ENCODE measurements around the gene ANKS1B. TPM values are rescaled to one million over a fixed set of nuclear protein-coding genes. Genes with fewer than 3 reads are reported as not detected.
"Not testable (repeated sequence)": the region's sequence is repeated elsewhere in the genome, so short reads cannot be mapped to it uniquely, and the experiment has no call there.

The ANKS1B gene
- total RNA-seq, 2 donors from 2014 or later: 45.5 to 65.9 TPM

GRCh38 chr12:98973395-98973794 is 1011.3 kb downstream of the ANKS1B start:
- Histone ChIP-seq H3K36me3 (no peaks in the 10 kb centered on the region), H3K27me3 (replicated peaks; ENCODE audit: insufficient read depth) (no peaks in the 10 kb centered on the region), H3K4me1 (ENCODE audit: control insufficient read depth in 1 of 2, low read depth in 2 of 2) (no peaks in the 10 kb centered on the region), H3K27ac (no peak overlapping the region), H3K9me3 (no peaks in the 10 kb centered on the region), H3K4me3 (no peak overlapping the region)
- DNase-seq (ENCODE audit: low spot score): no peak
- ATAC-seq (ENCODE audit: insufficient number of reproducible peaks, low FRiP score, low read depth): no peak
- TF ChIP-seq CTCF (IDR thresholded peaks at IDR 0.05): no peak

GRCh38 chr12:98970950-98971349 is 1013.8 kb downstream of the ANKS1B start:
- no peaks in the 10 kb centered on the region for H3K9me3 ChIP-seq
- H3K4me1 ChIP-seq (ENCODE audit: control insufficient read depth in 1 of 2, low read depth in 2 of 2): no peaks in the 10 kb centered on the region
- no peaks in the 10 kb centered on the region for H3K36me3 ChIP-seq
- ATAC-seq (ENCODE audit: insufficient number of reproducible peaks, low FRiP score, low read depth): no peak
- no peak overlapping the region for H3K4me3 ChIP-seq
- H3K27me3 ChIP-seq (replicated peaks; ENCODE audit: insufficient read depth): no peaks in the 10 kb centered on the region
- no peak for DNase-seq (ENCODE audit: low spot score)
- no peak overlapping the region for H3K27ac ChIP-seq
- TF ChIP-seq CTCF (IDR thresholded peaks at IDR 0.05): no peak

- TF ChIP-seq CTCF (IDR thresholded peaks at IDR 0.05): no peak
- no peak for ATAC-seq (ENCODE audit: insufficient number of reproducible peaks, low FRiP score, low read depth)
- no peak overlapping the region for H3K27ac ChIP-seq
- H3K9me3 ChIP-seq: no peaks in the 10 kb centered on the region
- H3K36me3 ChIP-seq: no peaks in the 10 kb centered on the region
- H3K4me1 ChIP-seq (ENCODE audit: control insufficient read depth in 1 of 2, low read depth in 2 of 2): no peaks in the 10 kb centered on the region
- no peak for DNase-seq (ENCODE audit: low spot score)
- no peak overlapping the region for H3K4me3 ChIP-seq
- H3K27me3 ChIP-seq (replicated peaks; ENCODE audit: insufficient read depth): no peaks in the 10 kb centered on the region
These were observed 1014.5 kb downstream of the ANKS1B start for GRCh38 chr12:98970210-98970609.

- Histone ChIP-seq H3K4me1 (ENCODE audit: control insufficient read depth in 1 of 2, low read depth in 2 of 2) (no peaks in the 10 kb centered on the region), H3K36me3 (no peaks in the 10 kb centered on the region), H3K27me3 (replicated peaks; ENCODE audit: insufficient read depth) (no peaks in the 10 kb centered on the region), H3K4me3 (no peak overlapping the region), H3K27ac (no peak overlapping the region), H3K9me3 (no peaks in the 10 kb centered on the region)
- DNase-seq (ENCODE audit: low spot score) (no peak), ATAC-seq (ENCODE audit: insufficient number of reproducible peaks, low FRiP score, low read depth) (no peak)
- TF ChIP-seq CTCF (IDR thresholded peaks at IDR 0.05): no peak
These were observed 1015.8 kb downstream of the ANKS1B start for GRCh38 chr12:98968896-98969295.

- not testable (repeated sequence) for H3K27ac ChIP-seq; ATAC-seq (ENCODE audit: insufficient number of reproducible peaks, low FRiP score, low read depth); H3K4me1 ChIP-seq (ENCODE audit: control insufficient read depth in 1 of 2, low read depth in 2 of 2)
These were observed 1027.6 kb downstream of the ANKS1B start for GRCh38 chr12:98957135-98957534.

GRCh38 chr12:98955284-98955683 is 1029.5 kb downstream of the ANKS1B start:
- TF ChIP-seq CTCF (IDR thresholded peaks at IDR 0.05): no peak
- no peak for ATAC-seq (ENCODE audit: insufficient number of reproducible peaks, low FRiP score, low read depth)
- H3K27me3 ChIP-seq (replicated peaks; ENCODE audit: insufficient read depth): no peaks in the 10 kb centered on the region

More at GRCh38 chr12:98957135-98957534, 1027.6 kb downstream of the ANKS1B start:
- H3K9me3 ChIP-seq; H3K4me3 ChIP-seq; H3K36me3 ChIP-seq; H3K27me3 ChIP-seq (replicated peaks; ENCODE audit: insufficient read depth); DNase-seq (ENCODE audit: low spot score): not testable (repeated sequence)

More at GRCh38 chr12:98955284-98955683, 1029.5 kb downstream of the ANKS1B start:
- DNase-seq (ENCODE audit: low spot score): no peak
- Histone ChIP-seq H3K36me3 (no peaks in the 10 kb centered on the region), H3K4me1 (ENCODE audit: control insufficient read depth in 1 of 2, low read depth in 2 of 2) (no peaks in the 10 kb centered on the region), H3K4me3 (no peak overlapping the region), H3K9me3 (peaks cover under 1% of the 10 kb centered on the region), H3K27ac (no peak overlapping the region)
